Measurements from ENCODE around the gene SPRYD3.

Gene SPRYD3

GRCh38 chr12:53025250-53025649 lies 53.9 kb downstream of the SPRYD3 start:
- no peak for DNase-seq (ENCODE audit: low read depth in 2 of 2)

DNA sequence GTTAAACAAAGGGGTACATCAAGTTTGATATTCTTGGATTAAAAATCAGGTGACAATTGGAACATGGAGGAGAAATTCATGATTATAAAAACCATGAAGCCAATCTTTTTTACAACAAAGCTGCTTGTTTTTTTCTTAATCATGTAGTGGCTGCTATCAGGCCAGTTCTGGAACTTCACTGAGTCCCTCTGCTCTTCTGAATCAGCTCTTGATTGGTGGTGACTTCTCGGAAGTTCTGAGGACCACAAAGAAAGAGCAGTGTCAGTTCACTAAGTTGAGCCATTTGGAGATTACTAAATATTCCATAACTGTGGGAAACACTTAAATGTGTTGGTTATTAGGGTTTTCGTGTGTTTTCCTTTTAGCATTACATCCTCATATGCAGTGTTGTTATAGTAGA lies 64.5 kb downstream of the SPRYD3 start:
- no peak for DNase-seq (ENCODE audit: low read depth in 2 of 2)
